ENCODE measurements around the gene RD3L.

RD3L gene

GRCh38 chr14:103941973-103942736, at the start of gene RD3L:
Gene RD3L (minus strand): TSS chr14:103942529. CDS start chr14:103941695, 834 bp downstream.
- TF ChIP-seq GATA3 (IDR thresholded peaks at IDR 0.05; ENCODE audit: low read depth, low read length) (no peak), GATA2 (IDR thresholded peaks at IDR 0.05; ENCODE audit: low read depth, low read length) (no peak)

GRCh38 chr14:103989964-103990363, 47.6 kb upstream of the RD3L start:
- TF ChIP-seq GATA3 (IDR thresholded peaks at IDR 0.05; ENCODE audit: low read depth, low read length) (no peak), GATA2 (IDR thresholded peaks at IDR 0.05; ENCODE audit: low read depth, low read length) (no peak)

GRCh38 chr14:103989034-103989433, 46.7 kb upstream of the RD3L start:
- no peak for TF ChIP-seq GATA2 (IDR thresholded peaks at IDR 0.05; ENCODE audit: low read depth, low read length)
- TF ChIP-seq GATA3 (IDR thresholded peaks at IDR 0.05; ENCODE audit: low read depth, low read length): no peak

GRCh38 chr14:103984196-103984595, 41.9 kb upstream of the RD3L start:
- TF ChIP-seq GATA3 (IDR thresholded peaks at IDR 0.05; ENCODE audit: low read depth, low read length): no peak
- TF ChIP-seq GATA2 (IDR thresholded peaks at IDR 0.05; ENCODE audit: low read depth, low read length): no peak

GRCh38 chr14:103974575-103974974, 32.2 kb upstream of the RD3L start:
- no peak for TF ChIP-seq GATA2 (IDR thresholded peaks at IDR 0.05; ENCODE audit: low read depth, low read length)
- no peak for TF ChIP-seq GATA3 (IDR thresholded peaks at IDR 0.05; ENCODE audit: low read depth, low read length)

- TF ChIP-seq GATA2 (IDR thresholded peaks at IDR 0.05; ENCODE audit: low read depth, low read length): no peak
- no peak for TF ChIP-seq GATA3 (IDR thresholded peaks at IDR 0.05; ENCODE audit: low read depth, low read length)
Measured at GRCh38 chr14:103973354-103973753, 31.0 kb upstream of the RD3L start.

GRCh38 chr14:103969961-103970360, 27.6 kb upstream of the RD3L start:
- TF ChIP-seq GATA3 (IDR thresholded peaks at IDR 0.05; ENCODE audit: low read depth, low read length): no peak
- no peak for TF ChIP-seq GATA2 (IDR thresholded peaks at IDR 0.05; ENCODE audit: low read depth, low read length)

- TF ChIP-seq GATA3 (IDR thresholded peaks at IDR 0.05; ENCODE audit: low read depth, low read length) (no peak), GATA2 (IDR thresholded peaks at IDR 0.05; ENCODE audit: low read depth, low read length) (no peak)
Measured at GRCh38 chr14:103966631-103967030, 24.3 kb upstream of the RD3L start.

- no peak for TF ChIP-seq GATA3 (IDR thresholded peaks at IDR 0.05; ENCODE audit: low read depth, low read length)
- TF ChIP-seq GATA2 (IDR thresholded peaks at IDR 0.05; ENCODE audit: low read depth, low read length): no peak
Measured at GRCh38 chr14:103961928-103962578, 19.7 kb upstream of the RD3L start.

GRCh38 chr14:103960457-103961055, 18.2 kb upstream of the RD3L start:
- TF ChIP-seq GATA3 (IDR thresholded peaks at IDR 0.05; ENCODE audit: low read depth, low read length) (no peak), GATA2 (IDR thresholded peaks at IDR 0.05; ENCODE audit: low read depth, low read length) (no peak)

GRCh38 chr14:103949131-103949790, 6.9 kb upstream of the RD3L start:
- TF ChIP-seq GATA3 (IDR thresholded peaks at IDR 0.05; ENCODE audit: low read depth, low read length): no peak
- TF ChIP-seq GATA2 (IDR thresholded peaks at IDR 0.05; ENCODE audit: low read depth, low read length): no peak

GRCh38 chr14:103948442-103948841, 6.1 kb upstream of the RD3L start:
- TF ChIP-seq GATA3 (IDR thresholded peaks at IDR 0.05; ENCODE audit: low read depth, low read length): no peak
- no peak for TF ChIP-seq GATA2 (IDR thresholded peaks at IDR 0.05; ENCODE audit: low read depth, low read length)

- TF ChIP-seq GATA2 (IDR thresholded peaks at IDR 0.05; ENCODE audit: low read depth, low read length) (no peak), GATA3 (IDR thresholded peaks at IDR 0.05; ENCODE audit: low read depth, low read length) (no peak)
Measured at GRCh38 chr14:103946975-103947374, 4.6 kb upstream of the RD3L start.

- TF ChIP-seq GATA2 (IDR thresholded peaks at IDR 0.05; ENCODE audit: low read depth, low read length) (no peak), GATA3 (IDR thresholded peaks at IDR 0.05; ENCODE audit: low read depth, low read length) (no peak)
Measured at GRCh38 chr14:103943673-103944072, 1.3 kb upstream of the RD3L start.
